HG02759 (cell line): ENCODE measurements around the gene NT5DC3.

ENCODE experiments used
- ATAC-seq: cut with Tn5 transposase; IDR thresholded peaks from one replicate; pipeline ENCODE4 v1.9.1; 2021; ENCODE audit warnings: mild to moderate bottlenecking, moderate library complexity; ENCODE audit not compliant: unreplicated experiment

NT5DC3 gene

GRCh38 chr12:103840876-103841689, at the start of gene NT5DC3:
Gene NT5DC3 (minus strand): TSS chr12:103841234. CDS start chr12:103841156, 78 bp downstream.
- ATAC-seq = peak; percentile 90

- no peak for ATAC-seq
These were observed 46.7 kb upstream of the NT5DC3 start for GRCh38 chr12:103887738-103888137.

GRCh38 chr12:103886195-103886797, 45.3 kb upstream of the NT5DC3 start:
- no peak for ATAC-seq

- ATAC-seq = no peak
These were observed 43.3 kb upstream of the NT5DC3 start for GRCh38 chr12:103884316-103884715.

- no peak for ATAC-seq
These were observed 42.9 kb upstream of the NT5DC3 start for GRCh38 chr12:103883908-103884307.

- peak; percentile 34 for ATAC-seq
These were observed 42.0 kb upstream of the NT5DC3 start for GRCh38 chr12:103882861-103883596.

GRCh38 chr12:103881261-103881660, 40.2 kb upstream of the NT5DC3 start:
- ATAC-seq = no peak

- ATAC-seq = peak; percentile 46
These were observed 39.5 kb upstream of the NT5DC3 start for GRCh38 chr12:103880299-103881142.

- ATAC-seq = no peak
These were observed 38.8 kb upstream of the NT5DC3 start for GRCh38 chr12:103879878-103880277.

GRCh38 chr12:103879048-103879692, 38.1 kb upstream of the NT5DC3 start:
- no peak for ATAC-seq

- ATAC-seq = peak; percentile 44
These were observed 37.0 kb upstream of the NT5DC3 start for GRCh38 chr12:103877934-103878510.

- no peak for ATAC-seq
These were observed 36.3 kb upstream of the NT5DC3 start for GRCh38 chr12:103877288-103877687.

- ATAC-seq = no peak
These were observed 34.6 kb upstream of the NT5DC3 start for GRCh38 chr12:103875666-103876065.

GRCh38 chr12:103868215-103868614, 27.2 kb upstream of the NT5DC3 start:
- no peak for ATAC-seq

- ATAC-seq = no peak
These were observed 24.2 kb upstream of the NT5DC3 start for GRCh38 chr12:103865151-103865730.

- no peak for ATAC-seq
These were observed 23.7 kb upstream of the NT5DC3 start for GRCh38 chr12:103864710-103865109.

GRCh38 chr12:103858953-103859601, 18.0 kb upstream of the NT5DC3 start:
- ATAC-seq = no peak

- ATAC-seq = no peak
These were observed 17.3 kb upstream of the NT5DC3 start for GRCh38 chr12:103858335-103858734.

- ATAC-seq = no peak
These were observed 16.1 kb upstream of the NT5DC3 start for GRCh38 chr12:103857164-103857563.
